GM19043 (cell line): ENCODE results near the gene OCIAD2.
"Not testable (repeated sequence)": the region's sequence is repeated elsewhere in the genome, so short reads cannot be mapped to it uniquely, and the experiment has no call there.

Experiments used
- ATAC-seq: cut with Tn5 transposase; IDR thresholded peaks from one replicate; pipeline ENCODE4 v1.9.1; 2021; ENCODE audit warnings: low read depth; ENCODE audit not compliant: unreplicated experiment

OCIAD2 gene

DNA sequence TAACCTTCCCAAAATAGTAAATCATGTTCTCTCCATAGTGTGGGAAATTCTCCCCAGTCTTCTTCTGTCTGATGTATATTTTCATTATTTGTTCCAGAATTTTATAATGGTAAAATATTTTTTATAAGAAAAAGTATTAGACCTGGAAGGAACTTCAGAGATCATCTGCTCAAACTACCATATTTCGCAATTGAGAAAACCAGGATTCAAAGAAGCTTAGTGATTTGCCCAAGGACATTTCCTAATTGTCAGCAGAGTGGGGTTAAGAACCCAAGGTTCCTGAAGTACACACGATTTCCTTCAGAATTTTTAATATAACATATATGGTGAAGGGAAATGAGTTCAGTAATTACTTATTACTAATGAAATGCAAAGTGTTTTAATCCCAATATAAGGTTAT, 51.6 kb downstream of the OCIAD2 start:
- no peak for ATAC-seq

- ATAC-seq: no peak
Measured at GRCh38 chr4:48854395-48854683, 52.2 kb downstream of the OCIAD2 start.

GRCh38 chr4:48853604-48854394, 52.8 kb downstream of the OCIAD2 start:
- no peak for ATAC-seq

DNA sequence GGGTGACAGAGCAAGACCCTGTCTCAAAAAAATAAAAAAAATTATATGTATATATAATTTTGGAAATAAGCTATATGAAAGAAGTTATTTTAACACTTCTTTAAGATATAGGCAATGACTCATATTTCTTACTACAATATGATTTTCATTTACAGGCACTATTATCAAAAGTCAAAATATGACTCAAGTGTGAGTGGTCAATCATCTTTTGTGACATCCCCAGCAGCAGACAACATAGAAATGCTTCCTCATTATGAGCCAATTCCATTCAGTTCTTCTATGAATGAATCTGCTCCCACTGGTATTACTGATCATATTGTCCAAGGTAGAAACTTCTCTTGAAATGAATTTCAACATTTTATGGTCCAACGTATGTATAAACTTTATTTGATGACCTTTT, 54.9 kb downstream of the OCIAD2 start:
- ATAC-seq: no peak

DNA sequence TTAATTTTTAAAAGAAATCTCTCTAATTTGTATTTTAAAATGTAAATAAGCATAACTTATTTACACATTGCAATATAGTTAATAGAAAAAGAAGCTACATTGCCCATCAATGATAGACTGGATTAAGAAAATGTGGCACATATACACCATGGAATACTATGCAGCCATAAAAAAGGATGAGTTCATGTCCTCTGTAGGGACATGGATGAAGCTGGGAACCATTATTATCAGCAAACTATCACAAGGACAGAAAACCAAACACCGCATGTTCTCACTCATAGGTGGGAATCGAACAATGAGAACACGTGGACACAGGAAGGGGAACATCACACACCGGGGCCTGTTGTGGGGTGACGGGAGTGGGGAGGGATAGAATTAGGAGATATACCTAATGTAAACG, 57.8 kb downstream of the OCIAD2 start:
- ATAC-seq: not testable (repeated sequence)

- ATAC-seq: no peak
Measured at GRCh38 chr4:48844843-48845242, 61.7 kb downstream of the OCIAD2 start.

DNA sequence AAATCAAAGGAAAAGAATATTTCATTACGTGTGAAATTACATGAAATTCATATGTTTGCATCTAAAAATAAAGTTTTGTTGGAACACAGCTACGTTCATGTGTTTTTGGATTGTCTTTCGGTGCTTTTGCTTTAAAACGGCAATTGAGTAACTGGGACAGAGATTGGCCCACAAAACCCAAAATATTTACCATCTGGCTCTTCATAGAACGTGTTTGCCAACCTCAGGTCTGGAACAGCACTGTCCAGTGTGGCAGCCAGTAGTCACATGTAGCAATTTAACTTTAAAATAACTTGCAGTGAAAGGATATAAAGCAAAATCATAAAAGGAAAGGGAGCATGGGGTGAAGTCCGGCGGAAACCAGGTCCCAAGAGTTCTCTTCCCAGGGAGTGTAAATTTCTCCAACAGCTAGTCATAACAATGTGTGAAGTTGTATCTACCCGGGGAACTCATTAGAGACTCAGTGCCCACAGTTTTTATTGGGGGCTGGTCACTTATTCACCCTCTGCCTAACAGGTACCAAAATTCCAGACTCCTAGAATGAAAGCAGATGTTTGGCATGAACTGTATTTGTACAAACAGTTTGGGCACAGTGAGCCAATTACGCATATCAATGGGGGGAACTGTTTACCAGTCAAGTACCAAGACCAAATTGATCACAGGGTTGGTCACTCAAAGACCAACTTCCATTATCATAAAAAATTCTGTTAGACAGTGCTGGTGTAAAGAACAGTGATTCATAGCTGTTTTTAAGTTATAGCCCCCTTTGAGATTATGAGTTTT, 65.3 kb downstream of the OCIAD2 start:
- no peak for ATAC-seq

- ATAC-seq: no peak
Measured at GRCh38 chr4:48836658-48837057, 69.9 kb downstream of the OCIAD2 start.
